Measurements from ENCODE around the gene FGF8. TPM values are rescaled to one million over a fixed set of nuclear protein-coding genes. Genes with fewer than 3 reads are reported as not detected.

Gene FGF8
- total and polyA plus RNA-seq, 2 of the 13 experiments (the other 11 are each of a cell fraction or from before 2014, with no cell fraction given): not detected

GRCh38 chr10:101780187-101780817 lies 4.4 kb upstream of the FGF8 start:
- CTCF ChIA-PET (ENCODE audit: low intra/inter-chr PET ratio, low total read pairs): interaction anchor here (4.0 kb wide), 1 partner anchor 177 kb away, joined by 28 read pairs; no protein-coding TSS in a partner anchor
- no peaks in the 10 kb centered on the region for H3K9me3 ChIP-seq (ENCODE audit: low read length)
- peak overlapping the region; percentile 75; the same call in 1 of the 2 replicates for H3K4me2 ChIP-seq (ENCODE audit: low read depth, low read length)
- 85% methylated on average over 15 of the region's 17 CpGs for WGBS (ENCODE audit: low lambda C conversion rate)
- H3K27ac ChIP-seq (ENCODE audit: extremely low read length, insufficient read depth, low read length): no peak overlapping the region
- ATAC-seq (no peak), FAIRE-seq (no peak), DNase-seq (ENCODE audit: low spot score) (no peak)
- peaks cover 58% of the 10 kb centered on the region for H3K4me1 ChIP-seq (ENCODE audit: insufficient read depth, low read length)
- H3K9ac ChIP-seq (ENCODE audit: insufficient read depth, low read depth, low read length): no peak overlapping the region
- no peak overlapping the region for H2AFZ ChIP-seq (ENCODE audit: low read length)
- peaks cover 1 to 5% of the 10 kb centered on the region in 2 experiments; a peak in 3 of 5 replicates for H3K27me3 ChIP-seq (ENCODE audit: control insufficient read depth in 1 of 2, insufficient read depth in 2 of 2, low read length in 2 of 2)
- H4K20me1 ChIP-seq (ENCODE audit: insufficient read depth, low read length): peaks cover 5% of the 10 kb centered on the region; the same call in 1 of the 2 replicates
- in situ Hi-C loops (cut with HindIII; ENCODE audit: extremely low pct_ligation_motif_present, low pct_unique_long_range_greater_than_20kb) (loop anchor here (5.0 kb wide), 2 partner anchors 178 to 568 kb away; no protein-coding TSS in a partner anchor), intact Hi-C loops (cut with micrococcal nuclease; ENCODE audit: unreplicated experiment) (loop anchor here (2.0 kb wide), 1 partner anchor 566 kb away; no protein-coding TSS in a partner anchor)
- H3K4me3 ChIP-seq (replicated peaks in 1 of 3; ENCODE audit: insufficient read depth in 1 of 3, low read depth in 2 of 3, low read length in 3 of 3): no peak overlapping the region
- TF ChIP-seq MYC (CRISPR knock-in tag; IDR thresholded peaks at IDR 0.05; ENCODE audit: borderline replicate concordance) (0 out of 2 replicates have a peak, but pooled peaks have one; percentile 10), ETV5 (CRISPR knock-in tag; IDR thresholded peaks at IDR 0.05; ENCODE audit: borderline replicate concordance) (no peak), HMGA1 (CRISPR knock-in tag; conservative IDR thresholded peaks at IDR 0.05) (no peak)
- TF ChIP-seq, protein P1, sequence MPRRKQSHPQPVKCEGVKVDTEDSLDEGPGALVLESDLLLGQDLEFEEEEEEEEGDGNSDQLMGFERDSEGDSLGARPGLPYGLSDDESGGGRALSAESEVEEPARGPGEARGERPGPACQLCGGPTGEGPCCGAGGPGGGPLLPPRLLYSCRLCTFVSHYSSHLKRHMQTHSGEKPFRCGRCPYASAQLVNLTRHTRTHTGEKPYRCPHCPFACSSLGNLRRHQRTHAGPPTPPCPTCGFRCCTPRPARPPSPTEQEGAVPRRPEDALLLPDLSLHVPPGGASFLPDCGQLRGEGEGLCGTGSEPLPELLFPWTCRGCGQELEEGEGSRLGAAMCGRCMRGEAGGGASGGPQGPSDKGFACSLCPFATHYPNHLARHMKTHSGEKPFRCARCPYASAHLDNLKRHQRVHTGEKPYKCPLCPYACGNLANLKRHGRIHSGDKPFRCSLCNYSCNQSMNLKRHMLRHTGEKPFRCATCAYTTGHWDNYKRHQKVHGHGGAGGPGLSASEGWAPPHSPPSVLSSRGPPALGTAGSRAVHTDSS (CRISPR knock-in tag; conservative IDR thresholded peaks at IDR 0.05): no peak
- H3K36me3 ChIP-seq (replicated peaks in 1 of 2; ENCODE audit: control insufficient read depth in 1 of 2, insufficient read depth in 2 of 2, low read length in 2 of 2): no peaks in the 10 kb centered on the region; a peak in 1 of 5 replicates
- POLR2A ChIA-PET: interaction anchor here (1.2 to 1.3 kb wide), 2 partner anchors 85 to 178 kb away, joined by 3 read pairs; no protein-coding TSS in a partner anchor
- peaks cover 9% of the 10 kb centered on the region for H3K79me2 ChIP-seq (ENCODE audit: insufficient read depth, low read length)
- BruUV-seq (replicated peaks): no TSS peak
